ENCODE measurements around the gene FLNC. TPM values are rescaled to one million over a fixed set of nuclear protein-coding genes. Genes with fewer than 3 reads are reported as not detected.

The FLNC gene
- total and polyA plus RNA-seq, 2 of the 13 experiments (the other 11 are each of a cell fraction or from before 2014, with no cell fraction given) = 0.02 TPM; not detected in 1

DNA sequence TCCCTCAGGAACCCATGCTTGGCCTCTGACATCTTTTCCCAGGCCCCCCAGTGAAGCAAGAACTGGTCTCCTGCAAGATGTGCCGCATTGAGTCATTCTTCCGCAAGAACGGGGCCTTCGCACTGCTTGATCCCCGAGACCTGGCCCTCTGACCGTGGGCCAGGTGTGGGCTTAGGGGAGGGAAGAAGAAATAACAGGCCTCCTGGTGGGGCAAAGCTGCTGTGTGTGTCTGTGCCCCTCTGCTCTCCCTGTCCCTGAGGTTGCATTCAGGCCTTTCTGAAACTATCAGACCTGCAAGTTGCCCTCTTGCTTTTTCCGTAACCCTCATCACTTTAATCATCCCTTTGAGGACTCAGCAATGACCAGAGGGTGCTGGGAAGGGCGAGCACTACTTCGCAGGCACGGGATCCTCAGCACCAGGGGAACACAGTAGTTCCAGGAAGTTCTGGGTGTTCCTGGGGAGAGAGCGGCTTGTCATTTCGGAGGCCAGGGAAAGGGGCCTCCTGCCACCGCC lies 38.5 kb downstream of the FLNC start (continued):
- TF ChIP-seq FOXA1 (IDR thresholded peaks at IDR 0.05) (no peak), FOXA1 (CRISPR knock-in tag; IDR thresholded peaks at IDR 0.05) (no peak), ZNF317 (CRISPR knock-in tag; IDR thresholded peaks at IDR 0.05) (no peak), ZFP41 (CRISPR knock-in tag; IDR thresholded peaks at IDR 0.05; ENCODE audit: borderline replicate concordance) (no peak), ZNF343 (CRISPR knock-in tag; IDR thresholded peaks at IDR 0.05) (0 out of 2 replicates have a peak, but pooled peaks have one; percentile 14), ZNF451 (CRISPR knock-in tag; IDR thresholded peaks at IDR 0.05) (no peak), GPN1 (CRISPR knock-in tag; IDR thresholded peaks at IDR 0.05; ENCODE audit: borderline replicate concordance) (no peak), RAD21 (CRISPR knock-in tag; IDR thresholded peaks at IDR 0.05) (no peak), NCOA5 (CRISPR knock-in tag; IDR thresholded peaks at IDR 0.05) (no peak), NR3C1 (CRISPR knock-in tag; IDR thresholded peaks at IDR 0.05) (no peak), DNMT3B (CRISPR knock-in tag; conservative IDR thresholded peaks at IDR 0.05) (no peak), GFI1 (CRISPR knock-in tag; IDR thresholded peaks at IDR 0.05; ENCODE audit: borderline replicate concordance) (0 out of 2 replicates have a peak, but pooled peaks have one; percentile 4), REXO4 (CRISPR knock-in tag; IDR thresholded peaks at IDR 0.05; ENCODE audit: borderline replicate concordance) (no peak), RFX5 (IDR thresholded peaks at IDR 0.05; ENCODE audit: low read depth, low read length) (no peak)
- TF ChIP-seq, protein P1, sequence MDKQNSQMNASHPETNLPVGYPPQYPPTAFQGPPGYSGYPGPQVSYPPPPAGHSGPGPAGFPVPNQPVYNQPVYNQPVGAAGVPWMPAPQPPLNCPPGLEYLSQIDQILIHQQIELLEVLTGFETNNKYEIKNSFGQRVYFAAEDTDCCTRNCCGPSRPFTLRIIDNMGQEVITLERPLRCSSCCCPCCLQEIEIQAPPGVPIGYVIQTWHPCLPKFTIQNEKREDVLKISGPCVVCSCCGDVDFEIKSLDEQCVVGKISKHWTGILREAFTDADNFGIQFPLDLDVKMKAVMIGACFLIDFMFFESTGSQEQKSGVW (CRISPR knock-in tag; IDR thresholded peaks at IDR 0.05; ENCODE audit: borderline replicate concordance) = no peak
- TF ChIP-seq, protein P2, sequence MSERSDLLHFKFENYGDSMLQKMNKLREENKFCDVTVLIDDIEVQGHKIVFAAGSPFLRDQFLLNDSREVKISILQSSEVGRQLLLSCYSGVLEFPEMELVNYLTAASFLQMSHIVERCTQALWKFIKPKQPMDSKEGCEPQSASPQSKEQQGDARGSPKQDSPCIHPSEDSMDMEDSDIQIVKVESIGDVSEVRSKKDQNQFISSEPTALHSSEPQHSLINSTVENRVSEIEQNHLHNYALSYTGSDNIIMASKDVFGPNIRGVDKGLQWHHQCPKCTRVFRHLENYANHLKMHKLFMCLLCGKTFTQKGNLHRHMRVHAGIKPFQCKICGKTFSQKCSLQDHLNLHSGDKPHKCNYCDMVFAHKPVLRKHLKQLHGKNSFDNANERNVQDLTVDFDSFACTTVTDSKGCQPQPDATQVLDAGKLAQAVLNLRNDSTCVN (CRISPR knock-in tag; IDR thresholded peaks at IDR 0.05; ENCODE audit: borderline replicate concordance) = no peak
